ENCODE results near the gene LRRN2. TPM values are rescaled to one million over a fixed set of nuclear protein-coding genes. Genes with fewer than 3 reads are reported as not detected.

Gene LRRN2
- total RNA-seq, 1 experiment from 2014 or later: 5.0 TPM

GRCh38 chr1:204574016-204574864 is 111.3 kb downstream of the LRRN2 start:
- TF ChIP-seq EZH2phosphoT487 (IDR thresholded peaks at IDR 0.05; ENCODE audit: borderline replicate concordance, low read length): no peak
- no peak for TF ChIP-seq CTCF (conservative IDR thresholded peaks at IDR 0.05; ENCODE audit: low read depth, low read length)
- TF ChIP-seq EZH2 (IDR thresholded peaks at IDR 0.05; ENCODE audit: low read length, unreplicated experiment): no peak
- ChIA-PET CTCF (interaction anchor here (0.6 to 2.1 kb wide), 4 partner anchors 9 to 233 kb away, joined by 3 to 16 read pairs (median 4); no protein-coding TSS in a partner anchor), POLR2A (ENCODE audit: unreplicated experiment) (interaction anchor here (0.6 to 0.9 kb wide), 3 partner anchors 37 to 1132 kb away, joined by 3 to 11 read pairs (median 8); no protein-coding TSS in a partner anchor)
- peaks cover 6% of the 10 kb centered on the region for H3K36me3 ChIP-seq (ENCODE audit: low read depth, low read length)
- no peaks in the 10 kb centered on the region for H4K20me1 ChIP-seq (ENCODE audit: low read length)
- peaks cover 53% of the 10 kb centered on the region for H3K4me1 ChIP-seq (ENCODE audit: insufficient read depth, low read length)
- no peaks in the 10 kb centered on the region for H3K79me2 ChIP-seq (ENCODE audit: low read length)
- H3F3A ChIP-seq (ENCODE audit: low read length, unreplicated experiment): peaks cover 24% of the 10 kb centered on the region
- H3K27me3 ChIP-seq (ENCODE audit: low read length): no peaks in the 10 kb centered on the region
- H3K4me2 ChIP-seq (ENCODE audit: low read length): peak overlapping the region; percentile 63
- BruUV-seq (replicated peaks): no TSS peak
- peak overlapping the region; percentile 60 for H3K9ac ChIP-seq (ENCODE audit: low read length)
- H2AFZ ChIP-seq (ENCODE audit: low read length): no peak overlapping the region
- peak; percentile 67 for DNase-seq
- intact Hi-C loops (cut with micrococcal nuclease): loop anchor here (1.0 to 10.0 kb wide), 3 partner anchors 17 to 173 kb away; no protein-coding TSS in a partner anchor
- H3K9me3 ChIP-seq (ENCODE audit: low read length): peaks cover 5% of the 10 kb centered on the region
- peak overlapping the region; percentile 89 for H3K27ac ChIP-seq (ENCODE audit: low read length)
- H3K9me2 ChIP-seq (replicated peaks; ENCODE audit: low read length): no peaks in the 10 kb centered on the region
- peak; percentile 53 for ATAC-seq
- peak overlapping the region; percentile 24; the same call in 1 of the 2 replicates for H3K4me3 ChIP-seq (ENCODE audit: low read length)

- intact Hi-C loops (cut with micrococcal nuclease): loop anchor here (5.0 to 10.0 kb wide), 2 partner anchors 132 to 174 kb away; no protein-coding TSS in a partner anchor
- ChIA-PET POLR2A (ENCODE audit: unreplicated experiment) (interaction anchor here (0.6 to 0.9 kb wide), 4 partner anchors 38 to 1131 kb away, joined by 3 to 11 read pairs (median 4); no protein-coding TSS in a partner anchor), CTCF (interaction anchor here (0.6 to 2.1 kb wide), 4 partner anchors 8 to 234 kb away, joined by 3 to 16 read pairs (median 4); no protein-coding TSS in a partner anchor)
- Histone ChIP-seq H3K9me3 (ENCODE audit: low read length) (peaks cover 5% of the 10 kb centered on the region), H2AFZ (ENCODE audit: low read length) (no peak overlapping the region), H3F3A (ENCODE audit: low read length, unreplicated experiment) (peaks cover 24% of the 10 kb centered on the region), H3K27me3 (ENCODE audit: low read length) (no peaks in the 10 kb centered on the region), H3K9ac (ENCODE audit: low read length) (peak overlapping the region; percentile 68), H3K4me1 (ENCODE audit: insufficient read depth, low read length) (peaks cover 53% of the 10 kb centered on the region), H3K79me2 (ENCODE audit: low read length) (no peaks in the 10 kb centered on the region), H3K9me2 (replicated peaks; ENCODE audit: low read length) (no peaks in the 10 kb centered on the region), H3K4me3 (ENCODE audit: low read length) (peak overlapping the region; percentile 24; the same call in 1 of the 2 replicates), H4K20me1 (ENCODE audit: low read length) (no peaks in the 10 kb centered on the region), H3K36me3 (ENCODE audit: low read depth, low read length) (peaks cover 6% of the 10 kb centered on the region), H3K27ac (ENCODE audit: low read length) (peak overlapping the region; percentile 89), H3K4me2 (ENCODE audit: low read length) (peak overlapping the region; percentile 63)
- peak; percentile 98 for DNase-seq
- no peak for TF ChIP-seq EZH2 (IDR thresholded peaks at IDR 0.05; ENCODE audit: low read length, unreplicated experiment)
- no peak for TF ChIP-seq EZH2phosphoT487 (IDR thresholded peaks at IDR 0.05; ENCODE audit: borderline replicate concordance, low read length)
- no peak for TF ChIP-seq CTCF (conservative IDR thresholded peaks at IDR 0.05; ENCODE audit: low read depth, low read length)
- ATAC-seq: peak; percentile 72
- BruUV-seq (replicated peaks): no TSS peak
Observed at GRCh38 chr1:204572923-204573922, 112.3 kb downstream of the LRRN2 start.
